IMR-90 (cell line): ENCODE measurements around the gene ETS1. TPM values are rescaled to one million over a fixed set of nuclear protein-coding genes. Genes with fewer than 3 reads are reported as not detected.

ENCODE experiments used
- ATAC-seq: fragments of 200-7000 bp; cut with Tn5 transposase; 2 replicates; pipeline ENCODE4 v1.9.1; 2020; ENCODE audit warnings: low read depth, mild to moderate bottlenecking, moderate library complexity
- BruUV-seq: library from RNA; stranded (reverse); fragments of 400-500 nt; replicated peaks from 2 replicates; lab custom pipeline; 2021; lab: Mats Ljungman, UMichigan
- CTCF ChIA-PET: fragments of 300-600 bp; formaldehyde crosslinking; extraction: SDS; loops from one replicate; lab custom pipeline; 2021; ENCODE audit warnings: antibody characterized with exemption; lab: Yijun Ruan, JAX
- POLR2A ChIA-PET: fragments of 300-600 bp; sonication (Branson Sonifier 250); formaldehyde crosslinking; loops from one replicate; lab custom pipeline; 2022; ENCODE audit warnings: antibody characterized with exemption; ENCODE audit not compliant: unreplicated experiment; lab: Charles Lee
- DNase-seq: peaks from one replicate; pipeline ENCODE4 v3.0.0; 2013
- H2AFZ ChIP-seq: replicated peaks from 2 replicates; pipeline ENCODE3; 2013; ENCODE audit warnings: low read length, mild to moderate bottlenecking; ENCODE audit not compliant: poor library complexity
- H2AK5ac ChIP-seq: 2 replicates; pipeline ENCODE4 v1.6.1; 2013; ENCODE audit warnings: low read depth, low read length, inconsistent platforms
- H2AK9ac ChIP-seq: replicated peaks from 2 replicates; pipeline ENCODE3; 2013; ENCODE audit warnings: mild to moderate bottlenecking, low read depth, low read length, moderate library complexity; ENCODE audit not compliant: poor library complexity
- H2BK120ac ChIP-seq: 2 replicates; pipeline ENCODE4 v1.6.1; 2013; ENCODE audit warnings: low read depth, low read length, inconsistent platforms
- H2BK15ac ChIP-seq: 3 replicates; pipeline ENCODE4 v1.6.1; 2013; ENCODE audit warnings: low read depth, low read length, inconsistent platforms
- H2BK20ac ChIP-seq: 2 replicates; pipeline ENCODE4 v1.6.1; 2013; ENCODE audit warnings: low read depth, mild to moderate bottlenecking, inconsistent platforms, low read length, moderate library complexity
- H2BK5ac ChIP-seq: 2 replicates; pipeline ENCODE4 v1.6.1; 2013; ENCODE audit warnings: mild to moderate bottlenecking, low read depth, low read length, inconsistent platforms; ENCODE audit not compliant: poor library complexity, severe bottlenecking
- H3K14ac ChIP-seq: replicated peaks from 2 replicates; pipeline ENCODE4 v1.6.1; 2013; ENCODE audit warnings: low read depth, low read length, inconsistent platforms
- H3K18ac ChIP-seq: 2 replicates; pipeline ENCODE4 v1.6.1; 2013; ENCODE audit warnings: low read depth, low read length, control low read depth
- H3K23ac ChIP-seq: 2 replicates; pipeline ENCODE4 v1.6.1; 2013; ENCODE audit warnings: low read depth, low read length, inconsistent platforms
- H3K27ac ChIP-seq: 2 replicates; pipeline ENCODE4 v1.5.1; 2013; ENCODE audit warnings: mild to moderate bottlenecking, control low read depth, low read length; ENCODE audit not compliant: insufficient read depth
- H3K27me3 ChIP-seq: 2 replicates; pipeline ENCODE4 v1.6.1; 2013; ENCODE audit warnings: low read length; ENCODE audit not compliant: control insufficient read depth, insufficient read depth
- H3K36me3 ChIP-seq: 2 replicates; pipeline ENCODE4 v1.6.1; 2013; ENCODE audit warnings: low read length, mixed read lengths; ENCODE audit not compliant: control insufficient read depth, insufficient read depth
- H3K4ac ChIP-seq: 2 replicates; pipeline ENCODE4 v1.6.1; 2013; ENCODE audit warnings: low read depth, low read length, inconsistent platforms
- H3K4me1 ChIP-seq: 2 replicates; pipeline ENCODE4 v1.6.1; 2013; ENCODE audit warnings: low read length, mixed read lengths; ENCODE audit not compliant: control insufficient read depth, insufficient read depth
- H3K4me2 ChIP-seq: 2 replicates; pipeline ENCODE4 v1.6.1; 2013; ENCODE audit warnings: low read depth, mild to moderate bottlenecking, control low read depth, low read length, moderate library complexity
- H3K4me3 ChIP-seq: 2 replicates; pipeline ENCODE4 v1.5.1; 2013; ENCODE audit warnings: low read depth, mild to moderate bottlenecking, control low read depth, low read length, moderate library complexity; ENCODE audit not compliant: insufficient read depth
- H3K56ac ChIP-seq: 2 replicates; pipeline ENCODE4 v1.6.1; 2013; ENCODE audit warnings: low read length, inconsistent platforms; ENCODE audit not compliant: insufficient read depth; ENCODE audit errors: extremely low read depth
- H3K79me1 ChIP-seq, 2 experiments: 2 replicates each; pipeline ENCODE4 v1.6.1; 2013; ENCODE audit warnings: low read length in 2 of 2, inconsistent platforms in 1 of 2, low read depth in 1 of 2
- H3K9ac ChIP-seq: 2 replicates; pipeline ENCODE4 v1.6.1; 2013; ENCODE audit warnings: low read depth, low read length, control low read depth
- H3K9me1 ChIP-seq: 2 replicates; pipeline ENCODE4 v1.6.1; 2013; ENCODE audit warnings: low read length, inconsistent platforms; ENCODE audit not compliant: insufficient read depth
- H3K9me3 ChIP-seq: 2 replicates; pipeline ENCODE4 v1.6.1; 2013; ENCODE audit warnings: low read length; ENCODE audit not compliant: control insufficient read depth, insufficient read depth
- H4K20me1 ChIP-seq: 2 replicates; pipeline ENCODE4 v1.6.1; 2013; ENCODE audit warnings: low read length, inconsistent platforms; ENCODE audit not compliant: insufficient read depth
- H4K5ac ChIP-seq: 2 replicates; pipeline ENCODE4 v1.6.1; 2013; ENCODE audit warnings: mild to moderate bottlenecking, low read depth, low read length, control low read depth
- H4K8ac ChIP-seq, 2 experiments: 2 replicates each; pipeline ENCODE4 v1.6.1; 2013; ENCODE audit warnings: low read depth in 2 of 2, low read length in 2 of 2, control low read depth in 1 of 2, inconsistent platforms in 1 of 2
- H4K91ac ChIP-seq: 2 replicates; pipeline ENCODE4 v1.6.1; 2013; ENCODE audit warnings: low read depth, low read length, inconsistent platforms; ENCODE audit not compliant: insufficient read depth
- BHLHE40 ChIP-seq: fragments of 150-350 bp; IDR thresholded peaks from 2 replicates; pipeline ENCODE4 v1.6.1; 2016; ENCODE audit warnings: mild to moderate bottlenecking, low read depth, low read length
- CEBPB ChIP-seq: IDR thresholded peaks from 2 replicates; pipeline ENCODE4 v1.6.1; 2012; ENCODE audit warnings: low read depth, low read length, improper control_type of control experiment
- CHD1 ChIP-seq: IDR thresholded peaks from 2 replicates; pipeline ENCODE4 v1.6.1; 2012; ENCODE audit warnings: low read depth, low read length, improper control_type of control experiment
- ELK1 ChIP-seq: fragments of 150-350 bp; IDR thresholded peaks from 2 replicates; pipeline ENCODE4 v1.6.1; 2016; ENCODE audit warnings: low read depth, mild to moderate bottlenecking, low read length, moderate library complexity, borderline replicate concordance
- FOS ChIP-seq: fragments of 150-350 bp; IDR thresholded peaks from 2 replicates; pipeline ENCODE4 v1.6.1; 2016; ENCODE audit warnings: low read depth, low read length
- MAZ ChIP-seq: IDR thresholded peaks from 2 replicates; pipeline ENCODE4 v1.6.1; 2012; ENCODE audit warnings: low read depth, mild to moderate bottlenecking, low read length, improper control_type of control experiment, moderate library complexity, borderline replicate concordance
- MXI1 ChIP-seq: IDR thresholded peaks from 2 replicates; pipeline ENCODE4 v1.6.1; 2012; ENCODE audit warnings: low read depth, mild to moderate bottlenecking, low read length, moderate library complexity, borderline replicate concordance
- NFE2L2 ChIP-seq: fragments of 150-350 bp; IDR thresholded peaks from 2 replicates; pipeline ENCODE4 v1.6.1; 2016; ENCODE audit warnings: low read depth, mild to moderate bottlenecking, low read length
- POLR2A ChIP-seq: IDR thresholded peaks from 2 replicates; pipeline ENCODE4 v1.6.1; 2012; ENCODE audit warnings: mild to moderate bottlenecking, low read depth, low read length
- RAD21 ChIP-seq: IDR thresholded peaks from 2 replicates; pipeline ENCODE4 v1.6.1; 2012; ENCODE audit warnings: low read length, improper control_type of control experiment
- RCOR1 ChIP-seq: IDR thresholded peaks from 2 replicates; pipeline ENCODE4 v1.6.1; 2012; ENCODE audit warnings: mild to moderate bottlenecking, low read length, improper control_type of control experiment; ENCODE audit not compliant: insufficient replicate concordance
- WGBS, 2 experiments: methylation state at CpG; one replicate each; pipeline versions ENCODE4 v1.1.5 to v1.1.7; 2013; ENCODE audit warnings: missing lambda C conversion rate in 2 of 2; ENCODE audit not compliant: insufficient read length in 1 of 2; ENCODE audit errors: extremely low coverage in 2 of 2; 5-methylcytosine and 5-hydroxymethylcytosine counted together
- dilution Hi-C: fragments of 300-500 bp; cut with HindIII; formaldehyde crosslinking; loops from one replicate; pipeline ENCODE4 v1.14.3; 2018; ENCODE audit warnings: low sequenced_read_pairs; ENCODE audit not compliant: unreplicated experiment
- in situ Hi-C: fragments of 300-500 bp; cut with MboI; formaldehyde crosslinking; loops from 3 replicates; pipeline ENCODE4 v1.14.3; 2019; ENCODE audit warnings: low sequenced_read_pairs, inconsistent platforms, mixed read lengths
- intact Hi-C: fragments of 100-400 bp; cut with micrococcal nuclease; formaldehyde crosslinking; loops from 2 replicates; pipeline ENCODE4 v1.10.0; 2022
- polyA plus RNA-seq, 3 experiments: library from polyadenylated mRNA; depleted of rRNA; stranded (reverse); fragments of >200 nt; gene quantifications; 2 replicates each; pipeline ENCODE4 v1.2.3, GENCODE V29; 2012; ENCODE audit warnings: low replicate concordance in 1 of 3
- total RNA-seq: library from RNA; depleted of rRNA; stranded (reverse); fragments of >200 nt; gene quantifications from 2 replicates; pipeline ENCODE4 v1.2.3, GENCODE V29; 2012

ETS1 gene
- total and polyA plus RNA-seq, 2 of the 4 experiments (the other 2 are of a cell fraction), result 41.2 to 56.3 TPM

- H3K9me1 ChIP-seq, result no peaks in the 10 kb centered on the region; the same call in 1 of the 2 replicates
- no peak overlapping the region for H3K18ac ChIP-seq
- no peaks in the 10 kb centered on the region for H3K9me3 ChIP-seq
- no peaks in the 10 kb centered on the region for H3K4me1 ChIP-seq
- intact Hi-C loops (loop anchor here (5.0 kb wide), 1 partner anchor 476 kb away; no protein-coding TSS in a partner anchor), in situ Hi-C loops (loop anchor here (5.0 to 10.0 kb wide), 2 partner anchors 194 to 599 kb away; no protein-coding TSS in a partner anchor), dilution Hi-C loops (loop anchor here (25.0 kb wide), 1 partner anchor 471 kb away; no protein-coding TSS in a partner anchor)
- H3K9ac ChIP-seq, result no peak overlapping the region
- ChIA-PET POLR2A (no interaction called here), CTCF (interaction anchor here (0.6 to 1.9 kb wide), 6 partner anchors 15 to 555 kb away, joined by 3 to 7 read pairs (median 3); no protein-coding TSS in a partner anchor)
- H2BK5ac ChIP-seq, result no peak overlapping the region
- no peak overlapping the region for H4K8ac ChIP-seq
- 93% methylated on average over 3 of the region's 8 CpGs; no CpG with 5 or more reads in 1 of the 2 experiments for WGBS, 2 experiments
- no peak overlapping the region for H4K5ac ChIP-seq
- no peak overlapping the region for H3K27ac ChIP-seq
- peaks cover 31% of the 10 kb centered on the region for H3K27me3 ChIP-seq
- H2BK20ac ChIP-seq, result no peak overlapping the region
- H3K23ac ChIP-seq, result no peak overlapping the region
- TF ChIP-seq CHD1, result no peak
- no peak for TF ChIP-seq RCOR1
- TF ChIP-seq BHLHE40, result no peak
- no peak for TF ChIP-seq MAZ
- TF ChIP-seq NFE2L2, result no peak
- no peak for TF ChIP-seq FOS
- no peak for TF ChIP-seq MXI1
- no peak for TF ChIP-seq CEBPB
- no peak for TF ChIP-seq ELK1
- TF ChIP-seq POLR2A, result no peak
- TF ChIP-seq RAD21, result no peak
- no peak for ATAC-seq
- H2BK15ac ChIP-seq, result no peak overlapping the region
- no peak overlapping the region for H3K56ac ChIP-seq
- no peak overlapping the region for H3K4me3 ChIP-seq
- H3K36me3 ChIP-seq, result no peaks in the 10 kb centered on the region
- H3K14ac ChIP-seq, result no peak overlapping the region
- H2AK5ac ChIP-seq, result no peak overlapping the region
- H3K4ac ChIP-seq, result no peak overlapping the region
- no TSS peak for BruUV-seq
- no peak overlapping the region for H4K91ac ChIP-seq
- no peak overlapping the region for H3K4me2 ChIP-seq
- H2AK9ac ChIP-seq, result no peak overlapping the region
- H3K79me1 ChIP-seq, result peaks cover 0 to 5% of the 10 kb centered on the region in 2 experiments; a peak in 1 of 4 replicates
- H4K20me1 ChIP-seq, result no peaks in the 10 kb centered on the region
- no peak for DNase-seq
- no peak overlapping the region for H2BK120ac ChIP-seq
- no peak overlapping the region for H2AFZ ChIP-seq
Observed at GRCh38 chr11:128633384-128633965, 46.1 kb upstream of the ETS1 start.
